Activated B cell treated with CpG ODN at 0.5 μM for 24 hours (primary cell): ENCODE results near the gene TSPEAR. TPM values are rescaled to one million over a fixed set of nuclear protein-coding genes. Genes with fewer than 3 reads are reported as not detected.
"Not testable (repeated sequence)": the region's sequence is repeated elsewhere in the genome, so short reads cannot be mapped to it uniquely, and the experiment has no call there.

Source experiments
- ATAC-seq: fragments of 200-7000 bp; cut with Tn5 transposase; one replicate; pipeline ENCODE4 v1.10.0; 2021; ENCODE audit warnings: low read depth, mild to moderate bottlenecking, moderate library complexity
- CTCF ChIA-PET: fragments of 350-600 bp; sonication (Branson Sonifier 250); formaldehyde crosslinking; loops from one replicate; lab custom pipeline; 2021; ENCODE audit warnings: antibody characterized with exemption; lab: Charles Lee
- POLR2A ChIA-PET: fragments of 350-600 bp; sonication (Branson Sonifier 250); formaldehyde crosslinking; loops from one replicate; lab custom pipeline; 2021; ENCODE audit warnings: antibody characterized with exemption; lab: Charles Lee
- DNase-seq: peaks from one replicate; pipeline ENCODE4 v3.0.0; 2022
- H3K27ac Mint-ChIP-seq: one replicate; pipeline ENCODE4 v1.8.0; 2020; ENCODE audit warnings: mixed read lengths
- H3K27me3 Mint-ChIP-seq: one replicate; pipeline ENCODE4 v1.8.0; 2021; ENCODE audit warnings: mixed read lengths
- H3K36me3 Mint-ChIP-seq: one replicate; pipeline ENCODE4 v1.8.0; 2021; ENCODE audit warnings: low read depth, mixed read lengths
- H3K4me1 Mint-ChIP-seq: one replicate; pipeline ENCODE4 v1.8.0; 2021; ENCODE audit warnings: mixed read lengths
- H3K4me3 Mint-ChIP-seq: one replicate; pipeline ENCODE4 v1.8.0; 2020; ENCODE audit warnings: mild to moderate bottlenecking, mixed read lengths
- H3K9me3 Mint-ChIP-seq: one replicate; pipeline ENCODE4 v1.8.0; 2020; ENCODE audit warnings: mixed read lengths
- intact Hi-C: fragments of 100-400 bp; cut with micrococcal nuclease; formaldehyde crosslinking; loops from one replicate; pipeline ENCODE4 v1.15.1; 2024
- total RNA-seq: library from RNA; stranded (reverse); gene quantifications from 2 replicates; pipeline ENCODE4 v1.2.3, GENCODE V29; 2022
- TF ChIP-seq, protein P1 (sequence below): fragments of 200-600 bp; IDR thresholded peaks from one replicate; pipeline ENCODE4 v1.8.0; 2022; ENCODE audit warnings: antibody characterized with exemption, mild to moderate bottlenecking

TSPEAR gene
- total RNA-seq, 1 donor from 2014 or later: not detected

DNA sequence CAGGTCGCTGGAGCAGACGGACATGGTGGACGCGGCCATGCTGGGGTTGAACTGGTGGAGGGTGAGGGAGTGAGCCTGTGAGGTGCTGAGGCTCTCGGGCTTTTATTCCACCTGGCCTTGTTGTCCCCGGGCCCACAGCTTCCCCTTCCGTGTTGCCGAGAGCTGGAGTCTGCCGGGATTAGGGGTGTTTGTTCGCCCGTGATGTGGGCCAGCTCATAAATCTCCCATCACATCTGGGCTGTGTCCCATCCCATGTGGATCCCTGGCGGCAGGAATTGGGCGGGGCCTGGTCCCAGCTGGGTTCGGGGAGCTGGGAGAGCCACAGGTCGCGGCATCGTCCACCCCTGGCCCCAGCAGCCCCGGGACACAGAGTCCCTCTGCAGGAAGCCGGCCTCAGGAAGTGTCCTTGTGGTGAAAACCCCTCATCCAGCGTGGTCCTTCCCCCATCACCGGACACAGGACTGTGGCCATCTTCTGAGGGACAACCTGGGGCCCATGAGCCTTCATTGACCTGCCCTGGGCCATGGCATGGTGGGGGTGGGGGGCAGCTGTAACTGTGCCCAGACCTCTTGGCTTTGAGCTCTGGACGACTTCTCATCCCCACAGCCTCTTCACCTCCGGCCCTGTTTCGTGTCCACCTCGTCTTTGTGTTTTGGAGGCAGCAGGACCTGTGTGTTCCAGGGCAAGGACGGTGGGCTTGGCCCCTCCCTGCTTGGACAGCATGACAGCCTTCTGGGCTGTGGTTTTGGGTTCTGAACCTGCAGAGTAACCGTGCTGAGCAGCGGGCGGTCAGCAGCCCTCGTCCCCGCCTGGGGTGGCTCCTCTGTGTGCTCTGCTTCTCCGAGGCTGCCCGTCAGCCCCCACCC is 118.7 kb downstream of the TSPEAR start, which contains the start of gene KRTAP10-6:
Gene KRTAP10-6, minus strand, starts transcription at position 60 of the 866 bp plus-strand sequence. Its CDS starts 21 bp downstream, at position 39.
- Mint-ChIP-seq H3K36me3 (no peaks in the 10 kb centered on the region), H3K27ac (no peak within 1 kb of the TSS), H3K4me1 (no peaks in the 10 kb centered on the region)

DNA sequence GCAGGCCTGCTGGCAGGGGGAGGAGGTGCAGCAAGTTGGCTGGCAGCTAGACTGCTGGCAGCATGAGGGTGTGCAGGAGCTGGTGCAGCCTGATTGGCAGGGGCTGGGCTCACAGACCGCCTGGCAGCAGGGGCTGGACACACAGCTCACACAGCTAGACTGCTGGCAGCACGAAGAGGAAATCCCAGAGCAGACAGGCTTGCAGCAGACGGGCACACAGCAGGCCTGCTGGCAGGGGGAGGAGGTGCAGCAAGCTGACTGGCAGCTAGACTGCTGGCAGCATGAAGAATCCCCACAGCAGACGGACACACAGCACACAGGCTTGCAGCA is 119.6 kb downstream of the TSPEAR start:
- H3K9me3 Mint-ChIP-seq, H3K27ac Mint-ChIP-seq, H3K4me1 Mint-ChIP-seq, POLR2A ChIA-PET, intact Hi-C loops, DNase-seq, H3K36me3 Mint-ChIP-seq, H3K4me3 Mint-ChIP-seq, ATAC-seq, CTCF ChIA-PET: not testable (repeated sequence)
- peaks cover 30% of the 10 kb centered on the region for H3K27me3 Mint-ChIP-seq

More for the DNA sequence above, 118.7 kb downstream of the TSPEAR start, which contains the start of gene KRTAP10-6:
- TF ChIP-seq, protein P1, sequence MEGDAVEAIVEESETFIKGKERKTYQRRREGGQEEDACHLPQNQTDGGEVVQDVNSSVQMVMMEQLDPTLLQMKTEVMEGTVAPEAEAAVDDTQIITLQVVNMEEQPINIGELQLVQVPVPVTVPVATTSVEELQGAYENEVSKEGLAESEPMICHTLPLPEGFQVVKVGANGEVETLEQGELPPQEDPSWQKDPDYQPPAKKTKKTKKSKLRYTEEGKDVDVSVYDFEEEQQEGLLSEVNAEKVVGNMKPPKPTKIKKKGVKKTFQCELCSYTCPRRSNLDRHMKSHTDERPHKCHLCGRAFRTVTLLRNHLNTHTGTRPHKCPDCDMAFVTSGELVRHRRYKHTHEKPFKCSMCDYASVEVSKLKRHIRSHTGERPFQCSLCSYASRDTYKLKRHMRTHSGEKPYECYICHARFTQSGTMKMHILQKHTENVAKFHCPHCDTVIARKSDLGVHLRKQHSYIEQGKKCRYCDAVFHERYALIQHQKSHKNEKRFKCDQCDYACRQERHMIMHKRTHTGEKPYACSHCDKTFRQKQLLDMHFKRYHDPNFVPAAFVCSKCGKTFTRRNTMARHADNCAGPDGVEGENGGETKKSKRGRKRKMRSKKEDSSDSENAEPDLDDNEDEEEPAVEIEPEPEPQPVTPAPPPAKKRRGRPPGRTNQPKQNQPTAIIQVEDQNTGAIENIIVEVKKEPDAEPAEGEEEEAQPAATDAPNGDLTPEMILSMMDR: no peak
- ChIA-PET POLR2A (no interaction called here), CTCF (no interaction called here)
- no peak for DNase-seq
- no peak for ATAC-seq
- no peaks in the 10 kb centered on the region for H3K9me3 Mint-ChIP-seq
- peaks cover 22% of the 10 kb centered on the region for H3K27me3 Mint-ChIP-seq
- H3K4me3 Mint-ChIP-seq: no peak within 1 kb of the TSS
- intact Hi-C loops: no loop called here

DNA sequence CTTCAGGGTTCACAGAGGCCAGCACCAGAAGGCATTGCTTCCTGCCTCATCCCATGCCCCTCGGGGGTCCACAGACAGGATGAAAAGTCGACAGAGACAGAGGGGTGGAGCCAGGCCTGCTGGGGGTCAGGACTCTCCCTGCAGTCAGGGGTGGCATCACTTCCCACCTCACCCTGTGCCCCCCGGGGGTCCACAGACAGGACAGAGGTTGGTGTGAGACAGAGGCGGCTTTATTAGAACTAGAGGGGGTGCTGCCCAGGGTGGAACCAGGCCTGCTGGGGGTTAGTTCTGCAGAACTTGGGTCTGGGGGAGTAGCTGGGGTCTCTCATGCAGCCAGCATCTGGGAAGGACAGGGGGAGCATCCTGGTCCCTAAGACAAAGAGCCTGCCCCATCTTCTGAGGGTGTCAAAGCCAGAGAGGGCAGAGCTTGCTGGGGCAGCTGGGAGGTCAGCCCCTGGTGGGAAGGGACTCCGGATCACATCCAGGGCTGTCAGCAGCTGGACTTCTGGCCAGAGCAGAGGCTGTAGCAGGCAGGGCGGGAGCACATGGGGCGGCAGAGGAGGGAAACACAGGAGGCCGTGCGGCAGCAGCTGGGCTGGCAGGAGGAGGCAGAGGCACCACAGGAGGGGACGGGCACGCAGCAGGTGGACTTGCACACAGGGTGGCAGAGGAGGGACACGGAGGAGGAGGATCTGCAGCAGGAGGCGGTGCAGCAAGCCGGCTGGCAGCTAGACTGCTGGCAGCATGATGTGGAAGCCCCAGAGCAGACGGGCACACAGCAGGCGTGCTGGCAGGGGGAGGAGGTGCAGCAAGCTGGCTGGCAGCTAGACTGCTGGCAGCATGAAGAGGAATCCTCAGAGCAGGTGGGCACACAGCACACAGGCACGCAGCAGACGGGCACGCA is 120.2 kb downstream of the TSPEAR start:
- DNase-seq, CTCF ChIA-PET, intact Hi-C loops, H3K9me3 Mint-ChIP-seq, POLR2A ChIA-PET, H3K4me1 Mint-ChIP-seq, ATAC-seq, H3K27ac Mint-ChIP-seq, H3K36me3 Mint-ChIP-seq, H3K4me3 Mint-ChIP-seq: not testable (repeated sequence)
- peaks cover 35% of the 10 kb centered on the region for H3K27me3 Mint-ChIP-seq

DNA sequence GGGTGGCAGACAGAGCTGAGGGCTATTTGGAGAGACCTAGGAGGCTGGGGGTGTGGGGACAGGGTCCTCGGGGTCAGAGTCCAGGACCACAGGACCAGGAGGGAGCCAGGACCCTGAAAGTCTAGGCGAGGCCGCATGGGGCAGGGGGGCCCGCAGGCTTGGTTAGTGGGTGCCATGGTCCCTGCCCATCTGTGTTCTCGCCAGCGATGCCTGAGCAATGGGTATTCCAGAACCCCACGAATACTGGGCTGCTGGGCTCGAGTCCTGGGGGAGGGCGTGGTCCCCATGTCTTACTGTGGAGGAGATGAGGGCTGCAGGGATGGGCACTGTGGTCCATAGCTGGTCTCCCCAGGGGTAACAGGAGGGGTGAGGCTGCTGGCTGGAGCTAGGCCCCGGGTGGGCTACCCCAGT is 121.1 kb downstream of the TSPEAR start:
- Mint-ChIP-seq H3K27ac (no peak overlapping the region), H3K4me3 (no peak overlapping the region), H3K4me1 (no peaks in the 10 kb centered on the region), H3K27me3 (peaks cover 42% of the 10 kb centered on the region), H3K9me3 (no peaks in the 10 kb centered on the region), H3K36me3 (no peaks in the 10 kb centered on the region)
- intact Hi-C loops: no loop called here
- DNase-seq: no peak
- no peak for ATAC-seq
- ChIA-PET CTCF (no interaction called here), POLR2A (no interaction called here)
- TF ChIP-seq, protein P1: no peak

DNA sequence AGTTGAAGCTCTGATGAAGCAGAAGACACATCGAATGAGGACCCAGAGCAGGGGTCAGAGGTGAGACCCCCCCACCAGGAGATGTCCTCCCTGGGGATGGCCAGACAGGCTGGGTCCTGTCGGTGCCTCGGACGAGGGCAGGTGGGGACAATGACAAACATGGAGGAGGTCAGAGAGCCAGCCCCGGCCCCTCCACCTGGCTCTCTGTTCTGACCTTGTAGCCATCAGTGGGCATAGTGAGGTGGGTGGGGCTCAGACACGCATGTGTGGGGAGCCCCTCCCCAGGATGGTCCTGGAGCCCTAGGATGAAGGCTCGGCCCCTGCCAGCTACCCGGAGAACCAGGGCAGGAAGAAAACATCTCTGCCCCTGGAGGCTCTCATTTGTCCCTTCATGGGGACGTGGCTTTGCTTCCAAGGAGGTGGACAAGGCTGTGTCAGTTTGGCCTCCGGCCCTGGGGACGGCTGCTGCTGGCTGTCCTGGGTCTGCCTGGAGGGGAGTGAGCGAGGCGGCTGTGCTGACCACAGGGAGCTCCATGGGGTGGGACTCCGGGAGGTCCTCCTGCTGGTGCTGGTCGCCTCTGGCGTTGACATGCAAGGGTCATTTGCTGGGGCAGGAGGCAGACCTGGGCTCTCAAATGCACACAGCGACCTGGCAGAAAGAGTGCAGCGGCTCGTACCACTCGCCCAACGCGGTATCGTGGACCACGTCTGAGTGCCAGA is 121.6 kb downstream of the TSPEAR start:
- H3K4me3 Mint-ChIP-seq: no peak overlapping the region
- H3K36me3 Mint-ChIP-seq: no peaks in the 10 kb centered on the region
- ATAC-seq (no peak), DNase-seq (no peak)
- H3K27me3 Mint-ChIP-seq: peaks cover 45% of the 10 kb centered on the region
- intact Hi-C loops: no loop called here
- ChIA-PET CTCF (no interaction called here), POLR2A (no interaction called here)
- H3K9me3 Mint-ChIP-seq: no peaks in the 10 kb centered on the region
- H3K27ac Mint-ChIP-seq: no peak overlapping the region
- TF ChIP-seq, protein P1: no peak
- H3K4me1 Mint-ChIP-seq: no peaks in the 10 kb centered on the region
